K562 (cell line): ENCODE results near the gene NHSL2. TPM values are rescaled to one million over a fixed set of nuclear protein-coding genes. Genes with fewer than 3 reads are reported as not detected.

Experiments used
- DLX4 ChIP-seq: fragments of 250-450 bp; sonication (Bioruptor Pico); IDR thresholded peaks from 2 replicates; pipeline ENCODE4 v1.6.1; 2021; ENCODE audit warnings: mild to moderate bottlenecking
- E2F8 ChIP-seq: fragments of 450-650 bp; IDR thresholded peaks from 2 replicates; pipeline ENCODE4 v1.7.1; 2018; ENCODE audit warnings: mild to moderate bottlenecking, low read depth; ENCODE audit not compliant: partially characterized antibody
- ETS1 ChIP-seq: conservative IDR thresholded peaks from 2 replicates; pipeline ENCODE4 v1.6.1; 2011; ENCODE audit warnings: low read depth, mild to moderate bottlenecking, low read length; ENCODE audit not compliant: control insufficient read depth
- GMEB1 ChIP-seq: fragments of 250-450 bp; sonication (Bioruptor Pico); IDR thresholded peaks from 2 replicates; pipeline ENCODE4 v1.4.0; 2020; ENCODE audit warnings: mild to moderate bottlenecking
- HDAC6 ChIP-seq: IDR thresholded peaks from 2 replicates; pipeline ENCODE4 v1.6.1; 2012; ENCODE audit warnings: low read depth, mild to moderate bottlenecking, control low read depth, inconsistent platforms, low read length, moderate library complexity
- HNRNPH1 ChIP-seq: fragments of 200-400 bp; formaldehyde crosslinking; optimal IDR thresholded peaks from 2 replicates; pipeline ENCODE3; 2017; ENCODE audit warnings: low read depth, mild to moderate bottlenecking, low read length, moderate library complexity
- KAT7 ChIP-seq: sonication (generic); formaldehyde crosslinking; IDR thresholded peaks from 2 replicates; pipeline ENCODE4 v1.8.0; 2022; ENCODE audit warnings: missing genetic modification reagents, mild to moderate bottlenecking, borderline replicate concordance
- PATZ1 ChIP-seq: fragments of 250-450 bp; sonication (Bioruptor Pico); IDR thresholded peaks from 2 replicates; pipeline ENCODE4 v1.5.0; 2020; ENCODE audit warnings: mild to moderate bottlenecking, borderline replicate concordance
- PHF21A ChIP-seq: fragments of 450-650 bp; IDR thresholded peaks from 2 replicates; pipeline ENCODE4 v1.6.1; 2017; ENCODE audit warnings: low read depth, borderline replicate concordance
- RBM15 ChIP-seq: fragments of 200-400 bp; formaldehyde crosslinking; IDR thresholded peaks from 2 replicates; pipeline ENCODE4 v1.6.1; 2018; ENCODE audit warnings: mild to moderate bottlenecking, low read length, moderate library complexity; ENCODE audit not compliant: insufficient read depth
- TAF1 ChIP-seq: IDR thresholded peaks from 2 replicates; pipeline ENCODE4 v1.6.1; 2011; ENCODE audit warnings: mild to moderate bottlenecking, low read length, moderate library complexity; ENCODE audit not compliant: insufficient read depth, control insufficient read depth, severe bottlenecking; ENCODE audit errors: extremely low read depth
- ZBTB34 ChIP-seq: fragments of 250-450 bp; sonication (Bioruptor Pico); IDR thresholded peaks from 2 replicates; pipeline ENCODE4 v1.8.0; 2021; ENCODE audit warnings: mild to moderate bottlenecking, moderate library complexity
- ZNF324 ChIP-seq: fragments of 250-450 bp; sonication (Bioruptor Pico); IDR thresholded peaks from 2 replicates; pipeline ENCODE4 v1.4.0; 2020; ENCODE audit warnings: mild to moderate bottlenecking
- ZNF75A ChIP-seq: fragments of 450-650 bp; formaldehyde crosslinking; IDR thresholded peaks from 2 replicates; pipeline ENCODE4 v1.4.0; 2020; ENCODE audit warnings: mild to moderate bottlenecking
- polyA plus RNA-seq, 8 experiments: library from polyadenylated mRNA; depleted of rRNA in 4 of 8; stranded (reverse) in 5 of 8; unstranded in 3 of 8; fragments of >200 nt; fragmentation: Nextera tagmentation in 2 of 8; fragmentation: Illumina TruSeq in 1 of 8; extraction: Ambion mirVana in 2 of 8; extraction: Trizol in 1 of 8; gene quantifications; 2 replicates each; pipeline versions ENCODE4 v1.2.1 to v1.2.3, GENCODE V29; 2011 to 2014; ENCODE audit warnings: inconsistent platforms in 1 of 8, missing spikeins in 1 of 8
- total RNA-seq, 7 experiments: library from RNA; depleted of rRNA in 6 of 7; stranded (reverse); fragments of >200 nt in 6 of 7; fragmentation: Illumina TruSeq in 2 of 7; extraction: Trizol in 2 of 7; gene quantifications; 2 replicates each; pipeline versions ENCODE4 v1.2.1 to v1.2.3, GENCODE V29; 2011 to 2021; ENCODE audit warnings: low replicate concordance in 1 of 7

NHSL2 gene
- total and polyA plus RNA-seq, 9 of the 15 experiments (the other 6 are each of a cell fraction or from before 2014, with no cell fraction given): 0.02 TPM; not detected in 8

- TF ChIP-seq HNRNPH1 (no peak), GMEB1 (CRISPR knock-in tag) (no peak; the same call in 1 of the 2 replicates), PATZ1 (CRISPR knock-in tag) (no peak), E2F8 (peak; percentile 54), ZNF324 (CRISPR knock-in tag) (no peak), HDAC6 (no peak), PHF21A (no peak), ETS1 (no peak), ZNF75A (CRISPR knock-in tag) (no peak), RBM15 (no peak), TAF1 (peak; percentile 25), KAT7 (no peak; the same call in 1 of the 2 replicates), DLX4 (CRISPR knock-in tag) (no peak), ZBTB34 (no peak)
These were observed 270.8 kb downstream of the NHSL2 start, which contains the start of gene PIN4 (continued) for GRCh38 chrX:72181178-72182125.
